NT2/D1 (cell line): ENCODE results near the gene RRAS.

ENCODE experiments used
- SUZ12 ChIP-seq: IDR thresholded peaks from 2 replicates; pipeline ENCODE4 v1.6.1; 2011; ENCODE audit not compliant: insufficient read length, insufficient read depth; ENCODE audit errors: extremely low read depth
- YY1 ChIP-seq: IDR thresholded peaks from 2 replicates; pipeline ENCODE4 v1.6.1; 2011; ENCODE audit not compliant: insufficient read length, insufficient read depth

GRCh38 chr19:49636233-49636932 lies 3.6 kb downstream of the RRAS start:
- no peak for TF ChIP-seq SUZ12
- TF ChIP-seq YY1: no peak
